Measurements from ENCODE around the gene HMGXB4. TPM values are rescaled to one million over a fixed set of nuclear protein-coding genes. Genes with fewer than 3 reads are reported as not detected.
A peak's percentile ranks its signal among the peaks of the same experiment; 100 is the strongest.

HMGXB4 gene
- total and polyA plus RNA-seq, 2 donors from 2014 or later = 3.7 to 17.3 TPM

DNA sequence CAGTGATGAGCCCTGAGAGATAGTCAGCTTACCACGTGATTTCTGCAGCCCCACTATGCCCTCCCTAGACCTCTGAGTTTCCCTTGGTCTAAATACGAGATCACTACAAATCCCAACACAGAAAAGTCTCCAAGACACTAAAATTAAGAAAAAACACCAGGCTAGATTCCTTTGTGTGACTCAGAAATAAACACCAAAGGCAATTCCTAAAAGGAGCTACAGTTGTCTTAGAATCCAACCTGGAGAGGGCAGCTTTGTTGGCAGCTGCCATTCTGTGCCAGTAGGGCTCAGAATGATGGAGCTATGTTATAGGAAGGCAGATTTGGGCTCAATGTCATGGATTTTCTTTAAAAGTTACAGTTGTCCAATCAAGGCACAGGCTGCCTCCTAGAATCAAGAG lies 37.1 kb upstream of the HMGXB4 start:
- Histone ChIP-seq H3K4me1 (ENCODE audit: control insufficient read depth in 2 of 3, insufficient read depth in 2 of 3, low read depth in 1 of 3, low read length in 3 of 3) (no peaks in the 10 kb centered on the region), H3K9ac (ENCODE audit: low read length in 3 of 3) (no peak overlapping the region), H3K27me3 (ENCODE audit: control insufficient read depth, insufficient read depth, low read length) (no peaks in the 10 kb centered on the region), H3K27ac (ENCODE audit: low read depth in 2 of 2, low read length in 2 of 2) (no peak overlapping the region), H3K36me3 (ENCODE audit: control insufficient read depth in 2 of 3, insufficient read depth in 3 of 3, low read length in 3 of 3) (no peaks in the 10 kb centered on the region), H3K4me3 (ENCODE audit: low read length in 3 of 3) (no peak overlapping the region), H3K9me3 (ENCODE audit: control insufficient read depth in 2 of 3, insufficient read depth in 1 of 3, low read length in 3 of 3) (peaks cover 0 to 2% (median 0%) of the 10 kb centered on the region in 3 donors)
- no peak for DNase-seq
- TF ChIP-seq, protein P1, sequence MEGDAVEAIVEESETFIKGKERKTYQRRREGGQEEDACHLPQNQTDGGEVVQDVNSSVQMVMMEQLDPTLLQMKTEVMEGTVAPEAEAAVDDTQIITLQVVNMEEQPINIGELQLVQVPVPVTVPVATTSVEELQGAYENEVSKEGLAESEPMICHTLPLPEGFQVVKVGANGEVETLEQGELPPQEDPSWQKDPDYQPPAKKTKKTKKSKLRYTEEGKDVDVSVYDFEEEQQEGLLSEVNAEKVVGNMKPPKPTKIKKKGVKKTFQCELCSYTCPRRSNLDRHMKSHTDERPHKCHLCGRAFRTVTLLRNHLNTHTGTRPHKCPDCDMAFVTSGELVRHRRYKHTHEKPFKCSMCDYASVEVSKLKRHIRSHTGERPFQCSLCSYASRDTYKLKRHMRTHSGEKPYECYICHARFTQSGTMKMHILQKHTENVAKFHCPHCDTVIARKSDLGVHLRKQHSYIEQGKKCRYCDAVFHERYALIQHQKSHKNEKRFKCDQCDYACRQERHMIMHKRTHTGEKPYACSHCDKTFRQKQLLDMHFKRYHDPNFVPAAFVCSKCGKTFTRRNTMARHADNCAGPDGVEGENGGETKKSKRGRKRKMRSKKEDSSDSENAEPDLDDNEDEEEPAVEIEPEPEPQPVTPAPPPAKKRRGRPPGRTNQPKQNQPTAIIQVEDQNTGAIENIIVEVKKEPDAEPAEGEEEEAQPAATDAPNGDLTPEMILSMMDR (IDR thresholded peaks at IDR 0.05; ENCODE audit: borderline replicate concordance, extremely low read depth, insufficient read depth) = no peak
- FAIRE-seq = no peak
- intact Hi-C loops (cut with DNase I) = no loop called here

DNA sequence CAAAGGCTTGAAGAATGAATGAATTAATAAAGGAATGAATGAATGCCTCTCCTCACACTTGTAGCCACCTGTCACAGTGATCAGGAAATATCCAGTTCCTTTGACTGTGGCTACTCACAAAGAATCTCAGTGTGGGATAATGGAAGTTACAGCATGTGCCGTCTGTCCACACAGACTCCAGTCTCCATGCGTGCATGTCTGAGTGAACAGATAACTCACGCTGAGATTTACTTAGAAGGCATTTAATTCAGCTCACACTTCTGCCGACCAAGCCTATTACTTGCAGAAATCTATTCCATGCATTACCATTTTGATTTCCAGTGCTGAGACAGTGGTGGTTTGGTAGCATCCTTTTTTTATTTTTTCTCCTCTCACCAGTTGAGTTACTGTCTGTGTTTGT lies 32.3 kb upstream of the HMGXB4 start:
- H3K4me1 ChIP-seq (ENCODE audit: control insufficient read depth in 2 of 3, insufficient read depth in 2 of 3, low read depth in 1 of 3, low read length in 3 of 3) = no peaks in the 10 kb centered on the region
- no peaks in the 10 kb centered on the region for H3K9me3 ChIP-seq (ENCODE audit: control insufficient read depth in 2 of 3, insufficient read depth in 1 of 3, low read length in 3 of 3)
- intact Hi-C loops (cut with DNase I) = no loop called here
- no peak overlapping the region for H3K9ac ChIP-seq (ENCODE audit: low read length in 3 of 3)
- DNase-seq (no peak), FAIRE-seq (no peak)
- H3K4me3 ChIP-seq (ENCODE audit: low read length in 3 of 3) = no peak overlapping the region
- H3K27ac ChIP-seq (ENCODE audit: low read depth in 2 of 2, low read length in 2 of 2) = no peak overlapping the region
- no peaks in the 10 kb centered on the region for H3K36me3 ChIP-seq (ENCODE audit: control insufficient read depth in 2 of 3, insufficient read depth in 3 of 3, low read length in 3 of 3)
- TF ChIP-seq, protein P1 (IDR thresholded peaks at IDR 0.05; ENCODE audit: borderline replicate concordance, extremely low read depth, insufficient read depth) = no peak
- no peaks in the 10 kb centered on the region for H3K27me3 ChIP-seq (ENCODE audit: control insufficient read depth, insufficient read depth, low read length)

DNA sequence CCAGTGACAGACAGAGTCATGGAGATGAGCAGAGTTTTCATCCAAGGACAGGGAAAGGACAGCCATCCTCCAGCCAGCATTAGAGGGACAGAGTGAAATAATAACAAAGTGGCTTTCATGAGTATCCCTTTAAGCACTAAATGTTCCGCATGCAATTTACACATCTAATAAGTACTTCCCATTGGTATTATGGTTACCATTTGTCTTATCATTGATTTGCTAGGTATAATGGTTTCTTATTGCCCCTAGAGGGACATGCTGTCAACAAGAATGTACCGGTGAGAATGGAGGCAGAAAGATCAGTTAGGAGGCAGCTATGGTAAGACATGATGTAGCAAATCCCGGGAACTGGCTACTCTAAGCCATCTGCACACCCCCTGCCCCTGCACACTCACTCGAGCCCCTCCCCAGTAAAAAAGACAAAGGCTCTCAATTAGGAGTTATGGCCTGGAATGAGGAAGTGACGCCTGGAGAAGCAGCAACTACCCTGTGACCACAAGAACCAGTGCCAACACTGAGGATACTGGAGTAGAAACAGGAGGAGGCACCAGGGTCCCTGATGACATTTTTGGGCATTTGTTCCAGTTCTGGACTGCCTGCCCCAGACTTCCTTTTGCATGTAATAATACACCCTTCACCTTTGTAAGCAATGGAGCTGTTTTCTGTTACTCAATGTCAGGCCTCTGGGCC lies 30.2 kb upstream of the HMGXB4 start:
- no peak overlapping the region for H3K27ac ChIP-seq (ENCODE audit: low read depth in 2 of 2, low read length in 2 of 2)
- H3K4me3 ChIP-seq (ENCODE audit: low read length in 3 of 3) = no peak overlapping the region
- H3K36me3 ChIP-seq (ENCODE audit: control insufficient read depth in 2 of 3, insufficient read depth in 3 of 3, low read length in 3 of 3) = no peaks in the 10 kb centered on the region
- H3K4me1 ChIP-seq (ENCODE audit: control insufficient read depth in 2 of 3, insufficient read depth in 2 of 3, low read depth in 1 of 3, low read length in 3 of 3) = no peaks in the 10 kb centered on the region
- no peak for FAIRE-seq
- H3K9me3 ChIP-seq (ENCODE audit: control insufficient read depth in 2 of 3, insufficient read depth in 1 of 3, low read length in 3 of 3) = no peaks in the 10 kb centered on the region
- intact Hi-C loops (cut with DNase I) = no loop called here
- H3K27me3 ChIP-seq (ENCODE audit: control insufficient read depth, insufficient read depth, low read length) = no peaks in the 10 kb centered on the region
- TF ChIP-seq, protein P1 (IDR thresholded peaks at IDR 0.05; ENCODE audit: borderline replicate concordance, extremely low read depth, insufficient read depth) = no peak
- peak in 1 of 5 donors; percentile 23 for DNase-seq
- no peak overlapping the region for H3K9ac ChIP-seq (ENCODE audit: low read length in 3 of 3)

DNA sequence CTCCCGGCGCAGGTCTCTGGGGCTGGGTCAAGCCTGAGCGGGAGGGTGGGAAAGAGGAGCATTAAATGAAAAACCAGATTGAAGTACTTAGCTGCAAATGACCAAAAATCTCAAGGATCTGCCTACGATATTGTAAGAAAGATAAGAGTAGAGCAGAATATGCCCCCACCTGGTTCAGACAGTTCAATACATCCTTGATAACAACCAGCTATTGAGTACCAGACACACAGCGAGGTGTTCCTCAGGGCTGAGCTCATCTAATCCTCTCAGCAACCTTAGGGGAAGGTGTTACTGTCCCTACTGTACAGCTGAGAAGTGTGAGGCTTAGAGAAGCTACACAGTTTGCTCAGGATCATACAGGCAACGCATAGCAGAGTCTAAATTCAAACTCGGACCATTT lies 27.4 kb upstream of the HMGXB4 start:
- Histone ChIP-seq H3K9me3 (ENCODE audit: control insufficient read depth in 2 of 3, insufficient read depth in 1 of 3, low read length in 3 of 3) (no peaks in the 10 kb centered on the region), H3K36me3 (ENCODE audit: control insufficient read depth in 2 of 3, insufficient read depth in 3 of 3, low read length in 3 of 3) (no peaks in the 10 kb centered on the region), H3K4me1 (ENCODE audit: control insufficient read depth in 2 of 3, insufficient read depth in 2 of 3, low read depth in 1 of 3, low read length in 3 of 3) (no peaks in the 10 kb centered on the region), H3K4me3 (ENCODE audit: low read length in 3 of 3) (no peak overlapping the region), H3K27ac (ENCODE audit: low read depth in 2 of 2, low read length in 2 of 2) (no peak overlapping the region), H3K9ac (ENCODE audit: low read length in 3 of 3) (no peak overlapping the region), H3K27me3 (ENCODE audit: control insufficient read depth, insufficient read depth, low read length) (no peaks in the 10 kb centered on the region)
- TF ChIP-seq, protein P1 (IDR thresholded peaks at IDR 0.05; ENCODE audit: borderline replicate concordance, extremely low read depth, insufficient read depth) = no peak
- FAIRE-seq (no peak), DNase-seq (no peak)
- intact Hi-C loops (cut with DNase I) = no loop called here

Measured in kidney (tissue), 14 donors.